LNCAP (cell line): ENCODE data around the gene GRAP2.

Source experiments
- CTCF ChIP-seq: fragments of 450-650 bp; IDR thresholded peaks from 2 replicates; pipeline ENCODE4 v1.5.1; 2017; ENCODE audit warnings: mild to moderate bottlenecking

The GRAP2 gene

DNA sequence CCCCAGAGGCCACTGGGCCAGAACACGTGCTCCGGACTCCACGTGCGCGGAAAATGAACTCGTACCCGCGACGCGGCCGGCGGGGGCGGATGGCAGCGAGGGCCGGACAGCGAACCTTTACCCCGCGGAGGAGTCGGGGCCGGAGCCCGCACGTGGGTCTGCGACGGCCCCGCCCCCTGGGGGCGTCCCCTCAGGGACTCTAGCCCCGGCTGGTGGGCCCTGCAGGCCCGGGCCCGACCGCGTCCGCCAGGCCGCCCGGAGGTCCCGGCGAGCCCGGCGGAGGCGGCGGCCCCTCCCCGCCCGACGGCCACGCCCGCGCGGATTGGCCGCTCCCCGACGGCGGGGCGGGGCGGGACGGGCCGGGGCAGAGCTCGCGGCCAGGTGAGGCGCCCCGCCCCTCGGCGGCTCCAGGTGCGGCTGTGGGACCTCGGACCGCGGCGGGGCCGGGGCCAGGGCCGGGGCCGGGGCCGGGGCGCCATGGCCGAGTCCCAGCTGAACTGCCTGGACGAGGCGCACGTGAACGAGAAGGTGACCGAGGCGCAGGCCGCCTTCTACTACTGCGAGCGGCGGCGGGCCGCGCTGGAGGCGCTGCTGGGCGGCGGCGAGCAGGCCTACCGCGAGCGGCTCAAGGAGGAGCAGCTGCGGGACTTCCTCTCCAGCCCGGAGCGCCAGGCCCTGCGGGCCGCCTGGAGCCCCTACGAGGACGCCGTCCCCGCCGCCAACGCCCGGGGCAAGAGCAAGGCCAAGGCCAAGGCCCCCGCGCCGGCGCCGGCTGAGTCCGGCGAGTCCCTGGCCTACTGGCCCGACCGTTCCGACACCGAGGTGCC is 93.9 kb downstream of the GRAP2 start, which contains the start of gene FAM83F:
TSS of gene FAM83F (plus strand) at position 389 of the 827 bp plus-strand sequence. CDS start at position 478, 89 bp downstream.
- TF ChIP-seq CTCF: no peak

GRCh38 chr22:39995393-39996252 is 94.7 kb downstream of the GRAP2 start:
- no peak for TF ChIP-seq CTCF

GRCh38 chr22:39996732-39997131 is 95.8 kb downstream of the GRAP2 start:
- TF ChIP-seq CTCF: no peak

DNA sequence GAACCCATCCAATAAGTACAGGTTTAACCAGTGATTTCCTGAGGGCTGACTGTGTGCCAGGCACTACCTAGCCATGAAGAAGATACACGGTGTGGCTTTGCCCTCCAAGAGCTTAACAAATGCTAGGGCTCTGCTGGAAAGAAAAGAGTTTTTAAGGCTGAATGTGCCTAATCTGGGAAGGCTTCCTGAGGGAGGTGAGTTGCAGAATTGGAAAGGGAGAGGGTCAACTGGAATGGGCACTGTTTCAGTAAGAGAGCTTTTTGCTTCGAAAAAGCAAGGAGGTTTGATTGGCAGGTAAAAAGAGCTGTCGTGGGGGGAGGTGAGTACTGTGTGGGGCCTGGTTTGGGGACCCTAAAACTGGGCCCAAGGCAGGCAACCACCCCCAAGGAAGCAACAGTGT is 96.5 kb downstream of the GRAP2 start:
- no peak for TF ChIP-seq CTCF

DNA sequence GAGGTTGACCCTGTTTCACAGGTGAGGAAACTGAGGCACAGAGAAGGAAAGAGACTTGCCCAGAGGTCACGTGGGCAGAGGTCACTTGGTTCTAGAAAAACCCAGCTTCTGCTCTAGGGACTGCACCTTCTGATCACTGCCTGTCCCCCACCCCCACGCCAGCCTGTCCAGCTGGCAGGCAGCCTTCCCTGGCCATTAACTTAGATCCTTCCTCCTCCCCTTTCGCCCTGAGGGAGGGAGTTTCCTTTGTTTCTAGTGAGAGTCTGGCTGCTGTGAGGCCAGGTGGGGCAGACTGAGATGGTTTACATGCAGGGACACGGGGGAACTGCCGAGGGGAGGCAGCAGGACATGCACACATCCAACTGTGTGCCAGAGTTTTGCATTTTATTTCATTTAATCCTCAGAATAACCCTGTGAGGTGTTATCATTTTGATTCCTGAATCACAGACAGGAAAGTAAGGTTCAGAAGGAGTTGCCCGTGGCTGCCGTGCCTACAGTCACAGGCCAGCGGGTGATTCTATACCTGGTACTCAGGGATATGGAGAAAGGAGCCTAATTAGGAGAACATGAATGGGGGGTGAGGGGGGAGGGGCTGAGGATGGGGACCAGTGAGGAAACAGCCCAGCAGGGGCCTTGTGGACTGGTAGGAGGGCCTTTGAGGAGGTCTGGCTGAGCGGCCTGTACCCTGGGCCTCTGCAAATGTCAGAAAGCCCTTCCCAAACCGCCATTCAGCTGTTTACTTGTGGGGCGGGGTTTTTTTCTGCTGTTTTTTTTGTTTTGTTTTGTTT is 97.2 kb downstream of the GRAP2 start:
- no peak for TF ChIP-seq CTCF

DNA sequence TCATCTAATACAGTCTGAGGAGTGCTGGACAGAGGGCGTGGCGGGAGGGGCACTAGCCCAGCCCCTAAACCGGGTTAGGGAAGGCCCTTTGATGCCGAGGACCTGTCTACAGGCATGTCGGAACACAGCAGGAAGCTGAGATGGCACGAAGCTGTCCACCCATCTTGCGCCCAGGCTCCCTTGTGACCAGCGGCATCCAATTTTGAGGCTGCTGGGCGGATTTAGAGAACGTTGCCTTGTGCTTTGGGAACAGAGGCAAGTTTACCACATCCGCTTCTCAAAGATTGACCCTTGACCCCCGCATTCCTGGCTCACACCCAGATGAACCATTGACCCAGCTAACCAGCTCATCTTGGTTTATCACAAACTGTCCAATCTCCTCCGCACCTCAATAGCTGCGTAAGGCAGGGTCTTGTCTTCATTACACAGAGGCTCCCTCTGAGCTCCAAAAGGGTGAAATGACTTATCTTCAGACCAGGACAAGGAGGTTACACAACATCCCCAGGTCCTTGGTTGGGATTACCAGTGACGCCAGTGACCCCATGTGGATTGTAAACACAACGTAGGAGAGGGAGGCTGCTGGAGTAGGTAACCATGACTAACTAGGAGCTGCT is 98.4 kb downstream of the GRAP2 start:
- TF ChIP-seq CTCF: no peak

DNA sequence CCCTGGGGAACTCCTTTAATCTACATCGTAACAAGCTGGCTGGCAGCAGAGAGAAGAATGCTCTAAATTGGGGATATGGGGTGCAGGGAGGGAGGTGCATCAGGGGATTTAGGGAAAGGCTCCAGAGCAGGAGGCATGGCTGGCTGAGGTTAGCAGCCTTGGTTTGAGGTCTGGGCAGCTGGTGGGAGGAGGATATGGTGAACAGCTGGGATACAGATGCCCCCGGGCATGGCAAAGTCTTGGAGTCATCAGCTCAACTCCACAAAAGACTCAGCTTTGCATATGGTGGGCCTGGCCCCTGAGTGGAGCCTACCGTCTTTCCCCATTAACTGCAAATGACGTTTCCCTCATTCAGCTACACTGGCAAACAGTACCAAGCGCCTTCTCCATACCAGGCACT is 99.3 kb downstream of the GRAP2 start:
- TF ChIP-seq CTCF: no peak
